Measurements from ENCODE around the gene AGO1.

- no peak for TF ChIP-seq POLR2AphosphoS5 (IDR thresholded peaks at IDR 0.05)
- no peak for TF ChIP-seq CTCF (IDR thresholded peaks at IDR 0.05)
- no peak for TF ChIP-seq POLR2A (IDR thresholded peaks at IDR 0.05)
Observed at GRCh38 chr1:35962952-35963351, 79.9 kb downstream of the AGO1 start.

Measured in upper lobe of left lung (tissue), 4 donors.